GM23338 (cell line): ENCODE data around the gene SIKE1.

ENCODE experiments used
- CREB1 ChIP-seq: fragments of 250-450 bp; sonication (Bioruptor Pico); IDR thresholded peaks from 2 replicates; pipeline ENCODE4 v1.5.0; 2020; ENCODE audit warnings: low read depth, mild to moderate bottlenecking, moderate library complexity
- EZH2 ChIP-seq: fragments of 200-600 bp; sonication (generic); IDR thresholded peaks from one replicate; pipeline ENCODE4 v1.8.0; 2017; ENCODE audit warnings: antibody characterized with exemption, mild to moderate bottlenecking, low read depth; ENCODE audit not compliant: unreplicated experiment
- EZH2phosphoT487 ChIP-seq: fragments of 200-600 bp; sonication (generic); IDR thresholded peaks from one replicate; pipeline ENCODE4 v1.8.1; 2018; ENCODE audit warnings: antibody characterized with exemption; ENCODE audit not compliant: unreplicated experiment
- JUNB ChIP-seq: IDR thresholded peaks from one replicate; pipeline ENCODE4 v1.6.1; 2016; ENCODE audit warnings: antibody characterized with exemption; ENCODE audit not compliant: unreplicated experiment
- NANOG ChIP-seq: IDR thresholded peaks from 2 replicates; pipeline ENCODE4 v1.6.1; 2016; ENCODE audit warnings: antibody characterized with exemption, borderline replicate concordance
- POLR2AphosphoS5 ChIP-seq: IDR thresholded peaks from 2 replicates; pipeline ENCODE4 v1.6.1; 2016; ENCODE audit warnings: antibody characterized with exemption, low read depth
- STAT1 ChIP-seq: IDR thresholded peaks from one replicate; pipeline ENCODE4 v1.6.1; 2016; ENCODE audit warnings: antibody characterized with exemption; ENCODE audit not compliant: unreplicated experiment
- ZNF331 ChIP-seq: fragments of 250-450 bp; sonication (Bioruptor Pico); IDR thresholded peaks from 2 replicates; pipeline ENCODE4 v1.5.0; 2020; ENCODE audit warnings: low read depth, mild to moderate bottlenecking, moderate library complexity
- TF ChIP-seq, protein P1 (sequence below): IDR thresholded peaks from one replicate; pipeline ENCODE4 v1.6.1; 2018; ENCODE audit warnings: antibody characterized with exemption; ENCODE audit not compliant: unreplicated experiment
- TF ChIP-seq, protein P2 (sequence below), 2 experiments: fragments of 200-600 bp in 1 of 2; sonication (generic) in 1 of 2; conservative IDR thresholded peaks; 2 replicates each; pipeline versions ENCODE4 v1.5.1 to v1.6.1; 2016 to 2017; ENCODE audit warnings: antibody characterized with exemption in 2 of 2, low read depth in 2 of 2, mild to moderate bottlenecking in 2 of 2, moderate library complexity in 1 of 2
- TF ChIP-seq, protein P3 (sequence below): fragments of 250-450 bp; sonication (Bioruptor Pico); IDR thresholded peaks from 2 replicates; pipeline ENCODE4 v1.5.0; 2020; ENCODE audit warnings: mild to moderate bottlenecking, moderate library complexity
- TF ChIP-seq, protein P4 (sequence below): IDR thresholded peaks from 2 replicates; pipeline ENCODE4 v1.6.1; 2016; ENCODE audit warnings: antibody characterized with exemption

DNA sequence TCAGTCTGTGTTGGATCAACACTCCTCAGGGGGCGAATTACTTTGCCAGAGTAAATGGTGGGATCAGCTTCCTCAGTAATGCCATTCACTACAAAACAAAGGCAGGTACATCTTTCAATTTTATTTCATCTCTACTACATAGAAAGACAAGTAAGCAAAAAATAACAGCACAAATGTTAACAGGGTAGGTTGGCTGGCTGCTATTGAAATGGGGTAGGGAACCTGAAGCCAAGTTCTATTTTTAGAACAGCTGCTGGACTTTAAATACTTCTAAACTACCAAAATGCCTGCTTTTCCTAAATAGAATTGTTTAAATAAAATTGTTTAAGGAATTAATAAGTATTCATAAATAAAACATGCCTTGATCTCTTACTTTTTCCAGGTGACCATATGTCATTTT is 56.6 kb downstream of the SIKE1 start:
- TF ChIP-seq EZH2 (no peak), POLR2AphosphoS5 (no peak), ZNF331 (CRISPR knock-in tag) (no peak), EZH2phosphoT487 (no peak), JUNB (no peak), NANOG (no peak), STAT1 (no peak), CREB1 (CRISPR knock-in tag) (no peak)
- TF ChIP-seq, protein P1, sequence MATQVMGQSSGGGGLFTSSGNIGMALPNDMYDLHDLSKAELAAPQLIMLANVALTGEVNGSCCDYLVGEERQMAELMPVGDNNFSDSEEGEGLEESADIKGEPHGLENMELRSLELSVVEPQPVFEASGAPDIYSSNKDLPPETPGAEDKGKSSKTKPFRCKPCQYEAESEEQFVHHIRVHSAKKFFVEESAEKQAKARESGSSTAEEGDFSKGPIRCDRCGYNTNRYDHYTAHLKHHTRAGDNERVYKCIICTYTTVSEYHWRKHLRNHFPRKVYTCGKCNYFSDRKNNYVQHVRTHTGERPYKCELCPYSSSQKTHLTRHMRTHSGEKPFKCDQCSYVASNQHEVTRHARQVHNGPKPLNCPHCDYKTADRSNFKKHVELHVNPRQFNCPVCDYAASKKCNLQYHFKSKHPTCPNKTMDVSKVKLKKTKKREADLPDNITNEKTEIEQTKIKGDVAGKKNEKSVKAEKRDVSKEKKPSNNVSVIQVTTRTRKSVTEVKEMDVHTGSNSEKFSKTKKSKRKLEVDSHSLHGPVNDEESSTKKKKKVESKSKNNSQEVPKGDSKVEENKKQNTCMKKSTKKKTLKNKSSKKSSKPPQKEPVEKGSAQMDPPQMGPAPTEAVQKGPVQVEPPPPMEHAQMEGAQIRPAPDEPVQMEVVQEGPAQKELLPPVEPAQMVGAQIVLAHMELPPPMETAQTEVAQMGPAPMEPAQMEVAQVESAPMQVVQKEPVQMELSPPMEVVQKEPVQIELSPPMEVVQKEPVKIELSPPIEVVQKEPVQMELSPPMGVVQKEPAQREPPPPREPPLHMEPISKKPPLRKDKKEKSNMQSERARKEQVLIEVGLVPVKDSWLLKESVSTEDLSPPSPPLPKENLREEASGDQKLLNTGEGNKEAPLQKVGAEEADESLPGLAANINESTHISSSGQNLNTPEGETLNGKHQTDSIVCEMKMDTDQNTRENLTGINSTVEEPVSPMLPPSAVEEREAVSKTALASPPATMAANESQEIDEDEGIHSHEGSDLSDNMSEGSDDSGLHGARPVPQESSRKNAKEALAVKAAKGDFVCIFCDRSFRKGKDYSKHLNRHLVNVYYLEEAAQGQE, result no peak
- TF ChIP-seq, protein P2, sequence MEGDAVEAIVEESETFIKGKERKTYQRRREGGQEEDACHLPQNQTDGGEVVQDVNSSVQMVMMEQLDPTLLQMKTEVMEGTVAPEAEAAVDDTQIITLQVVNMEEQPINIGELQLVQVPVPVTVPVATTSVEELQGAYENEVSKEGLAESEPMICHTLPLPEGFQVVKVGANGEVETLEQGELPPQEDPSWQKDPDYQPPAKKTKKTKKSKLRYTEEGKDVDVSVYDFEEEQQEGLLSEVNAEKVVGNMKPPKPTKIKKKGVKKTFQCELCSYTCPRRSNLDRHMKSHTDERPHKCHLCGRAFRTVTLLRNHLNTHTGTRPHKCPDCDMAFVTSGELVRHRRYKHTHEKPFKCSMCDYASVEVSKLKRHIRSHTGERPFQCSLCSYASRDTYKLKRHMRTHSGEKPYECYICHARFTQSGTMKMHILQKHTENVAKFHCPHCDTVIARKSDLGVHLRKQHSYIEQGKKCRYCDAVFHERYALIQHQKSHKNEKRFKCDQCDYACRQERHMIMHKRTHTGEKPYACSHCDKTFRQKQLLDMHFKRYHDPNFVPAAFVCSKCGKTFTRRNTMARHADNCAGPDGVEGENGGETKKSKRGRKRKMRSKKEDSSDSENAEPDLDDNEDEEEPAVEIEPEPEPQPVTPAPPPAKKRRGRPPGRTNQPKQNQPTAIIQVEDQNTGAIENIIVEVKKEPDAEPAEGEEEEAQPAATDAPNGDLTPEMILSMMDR (conservative IDR thresholded peaks at IDR 0.05; ENCODE audit: low read depth in 2 of 2), result no peak
- TF ChIP-seq, protein P3, sequence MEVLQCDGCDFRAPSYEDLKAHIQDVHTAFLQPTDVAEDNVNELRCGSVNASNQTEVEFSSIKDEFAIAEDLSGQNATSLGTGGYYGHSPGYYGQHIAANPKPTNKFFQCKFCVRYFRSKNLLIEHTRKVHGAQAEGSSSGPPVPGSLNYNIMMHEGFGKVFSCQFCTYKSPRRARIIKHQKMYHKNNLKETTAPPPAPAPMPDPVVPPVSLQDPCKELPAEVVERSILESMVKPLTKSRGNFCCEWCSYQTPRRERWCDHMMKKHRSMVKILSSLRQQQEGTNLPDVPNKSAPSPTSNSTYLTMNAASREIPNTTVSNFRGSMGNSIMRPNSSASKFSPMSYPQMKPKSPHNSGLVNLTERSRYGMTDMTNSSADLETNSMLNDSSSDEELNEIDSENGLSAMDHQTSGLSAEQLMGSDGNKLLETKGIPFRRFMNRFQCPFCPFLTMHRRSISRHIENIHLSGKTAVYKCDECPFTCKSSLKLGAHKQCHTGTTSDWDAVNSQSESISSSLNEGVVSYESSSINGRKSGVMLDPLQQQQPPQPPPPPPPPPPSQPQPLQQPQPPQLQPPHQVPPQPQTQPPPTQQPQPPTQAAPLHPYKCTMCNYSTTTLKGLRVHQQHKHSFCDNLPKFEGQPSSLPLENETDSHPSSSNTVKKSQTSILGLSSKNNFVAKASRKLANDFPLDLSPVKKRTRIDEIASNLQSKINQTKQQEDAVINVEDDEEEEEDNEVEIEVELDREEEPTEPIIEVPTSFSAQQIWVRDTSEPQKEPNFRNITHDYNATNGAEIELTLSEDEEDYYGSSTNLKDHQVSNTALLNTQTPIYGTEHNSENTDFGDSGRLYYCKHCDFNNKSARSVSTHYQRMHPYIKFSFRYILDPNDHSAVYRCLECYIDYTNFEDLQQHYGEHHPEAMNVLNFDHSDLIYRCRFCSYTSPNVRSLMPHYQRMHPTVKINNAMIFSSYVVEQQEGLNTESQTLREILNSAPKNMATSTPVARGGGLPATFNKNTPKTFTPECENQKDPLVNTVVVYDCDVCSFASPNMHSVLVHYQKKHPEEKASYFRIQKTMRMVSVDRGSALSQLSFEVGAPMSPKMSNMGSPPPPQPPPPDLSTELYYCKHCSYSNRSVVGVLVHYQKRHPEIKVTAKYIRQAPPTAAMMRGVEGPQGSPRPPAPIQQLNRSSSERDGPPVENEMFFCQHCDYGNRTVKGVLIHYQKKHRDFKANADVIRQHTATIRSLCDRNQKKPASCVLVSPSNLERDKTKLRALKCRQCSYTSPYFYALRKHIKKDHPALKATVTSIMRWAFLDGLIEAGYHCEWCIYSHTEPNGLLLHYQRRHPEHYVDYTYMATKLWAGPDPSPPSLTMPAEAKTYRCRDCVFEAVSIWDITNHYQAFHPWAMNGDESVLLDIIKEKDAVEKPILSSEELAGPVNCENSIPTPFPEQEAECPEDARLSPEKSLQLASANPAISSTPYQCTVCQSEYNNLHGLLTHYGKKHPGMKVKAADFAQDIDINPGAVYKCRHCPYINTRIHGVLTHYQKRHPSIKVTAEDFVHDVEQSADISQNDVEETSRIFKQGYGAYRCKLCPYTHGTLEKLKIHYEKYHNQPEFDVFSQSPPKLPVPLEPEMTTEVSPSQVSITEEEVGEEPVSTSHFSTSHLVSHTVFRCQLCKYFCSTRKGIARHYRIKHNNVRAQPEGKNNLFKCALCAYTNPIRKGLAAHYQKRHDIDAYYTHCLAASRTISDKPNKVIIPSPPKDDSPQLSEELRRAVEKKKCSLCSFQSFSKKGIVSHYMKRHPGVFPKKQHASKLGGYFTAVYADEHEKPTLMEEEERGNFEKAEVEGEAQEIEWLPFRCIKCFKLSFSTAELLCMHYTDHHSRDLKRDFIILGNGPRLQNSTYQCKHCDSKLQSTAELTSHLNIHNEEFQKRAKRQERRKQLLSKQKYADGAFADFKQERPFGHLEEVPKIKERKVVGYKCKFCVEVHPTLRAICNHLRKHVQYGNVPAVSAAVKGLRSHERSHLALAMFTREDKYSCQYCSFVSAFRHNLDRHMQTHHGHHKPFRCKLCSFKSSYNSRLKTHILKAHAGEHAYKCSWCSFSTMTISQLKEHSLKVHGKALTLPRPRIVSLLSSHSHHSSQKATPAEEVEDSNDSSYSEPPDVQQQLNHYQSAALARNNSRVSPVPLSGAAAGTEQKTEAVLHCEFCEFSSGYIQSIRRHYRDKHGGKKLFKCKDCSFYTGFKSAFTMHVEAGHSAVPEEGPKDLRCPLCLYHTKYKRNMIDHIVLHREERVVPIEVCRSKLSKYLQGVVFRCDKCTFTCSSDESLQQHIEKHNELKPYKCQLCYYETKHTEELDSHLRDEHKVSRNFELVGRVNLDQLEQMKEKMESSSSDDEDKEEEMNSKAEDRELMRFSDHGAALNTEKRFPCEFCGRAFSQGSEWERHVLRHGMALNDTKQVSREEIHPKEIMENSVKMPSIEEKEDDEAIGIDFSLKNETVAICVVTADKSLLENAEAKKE (CRISPR knock-in tag), result no peak
- TF ChIP-seq, protein P4, sequence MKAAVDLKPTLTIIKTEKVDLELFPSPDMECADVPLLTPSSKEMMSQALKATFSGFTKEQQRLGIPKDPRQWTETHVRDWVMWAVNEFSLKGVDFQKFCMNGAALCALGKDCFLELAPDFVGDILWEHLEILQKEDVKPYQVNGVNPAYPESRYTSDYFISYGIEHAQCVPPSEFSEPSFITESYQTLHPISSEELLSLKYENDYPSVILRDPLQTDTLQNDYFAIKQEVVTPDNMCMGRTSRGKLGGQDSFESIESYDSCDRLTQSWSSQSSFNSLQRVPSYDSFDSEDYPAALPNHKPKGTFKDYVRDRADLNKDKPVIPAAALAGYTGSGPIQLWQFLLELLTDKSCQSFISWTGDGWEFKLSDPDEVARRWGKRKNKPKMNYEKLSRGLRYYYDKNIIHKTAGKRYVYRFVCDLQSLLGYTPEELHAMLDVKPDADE, result no peak
